Fibroblast of lung (primary cell): Measurements from ENCODE around the gene SELENOS. TPM values are rescaled to one million over a fixed set of nuclear protein-coding genes. Genes with fewer than 3 reads are reported as not detected.
"Not testable (repeated sequence)": the region's sequence is repeated elsewhere in the genome, so short reads cannot be mapped to it uniquely, and the experiment has no call there.

Experiments used
- DNase-seq, 2 donors: peaks; one replicate each; pipeline versions ENCODE4 v3.0.0 to v3.0.0-alpha.2; 2010; ENCODE audit warnings: low read depth in 2 of 2
- H2AFZ ChIP-seq: 2 replicates; pipeline ENCODE4 v1.5.1; 2012; ENCODE audit warnings: low read length, control low read depth, inconsistent platforms
- H3K27ac ChIP-seq: 2 replicates; pipeline ENCODE4 v1.5.1; 2011; ENCODE audit warnings: low read length, control low read depth; ENCODE audit not compliant: insufficient read depth
- H3K27me3 ChIP-seq: 2 replicates; pipeline ENCODE4 v1.5.1; 2011; ENCODE audit warnings: mild to moderate bottlenecking, low read length; ENCODE audit not compliant: control insufficient read depth, insufficient read depth
- H3K36me3 ChIP-seq: 2 replicates; pipeline ENCODE4 v1.5.1; 2011; ENCODE audit warnings: low read length; ENCODE audit not compliant: control insufficient read depth, insufficient read depth
- H3K4me1 ChIP-seq: 2 replicates; pipeline ENCODE4 v1.5.1; 2011; ENCODE audit warnings: low read length; ENCODE audit not compliant: control insufficient read depth, insufficient read depth; ENCODE audit errors: extremely low read depth
- H3K4me2 ChIP-seq: 2 replicates; pipeline ENCODE4 v1.5.1; 2011; ENCODE audit warnings: low read length, control low read depth; ENCODE audit not compliant: insufficient read depth; ENCODE audit errors: extremely low read depth
- H3K4me3 ChIP-seq, 4 experiments: fragments of 200-600 bp in 1 of 4; sonication (generic) in 1 of 4; replicated peaks in 1 of 4; 2 replicates each; pipeline ENCODE4 v1.5.1; 2011 to 2016; ENCODE audit warnings: low read length in 4 of 4, low read depth in 3 of 4, mild to moderate bottlenecking in 3 of 4, control low read depth in 2 of 4, inconsistent platforms in 1 of 4, mixed read lengths in 1 of 4; ENCODE audit not compliant: insufficient read depth in 1 of 4; ENCODE audit errors: control extremely low read depth in 1 of 4
- H3K79me2 ChIP-seq: 2 replicates; pipeline ENCODE4 v1.5.1; 2012; ENCODE audit warnings: mild to moderate bottlenecking, low read length, inconsistent platforms; ENCODE audit not compliant: control insufficient read depth, insufficient read depth
- H3K9ac ChIP-seq: 2 replicates; pipeline ENCODE4 v1.5.1; 2011; ENCODE audit warnings: mild to moderate bottlenecking, low read length, control low read depth; ENCODE audit not compliant: insufficient read depth
- H3K9me3 ChIP-seq: 2 replicates; pipeline ENCODE4 v1.5.1; 2012; ENCODE audit warnings: low read depth, low read length; ENCODE audit not compliant: control insufficient read depth, insufficient read depth
- H4K20me1 ChIP-seq: 2 replicates; pipeline ENCODE4 v1.5.1; 2011; ENCODE audit warnings: low read length; ENCODE audit not compliant: control insufficient read depth, insufficient read depth; ENCODE audit errors: extremely low read depth
- CTCF ChIP-seq, 2 donors: IDR thresholded peaks in 1 of 2; conservative IDR thresholded peaks in 1 of 2; 1 replicate in 1 of 2; 2 replicates in 1 of 2; pipeline ENCODE4 v1.5.1; 2011 to 2012; ENCODE audit warnings: low read length in 2 of 2, control low read depth in 1 of 2, inconsistent platforms in 1 of 2, low read depth in 1 of 2, mild to moderate bottlenecking in 1 of 2
- EZH2 ChIP-seq: IDR thresholded peaks from 2 replicates; pipeline ENCODE4 v1.5.1; 2012; ENCODE audit warnings: low read length, control low read depth, mild to moderate bottlenecking; ENCODE audit errors: missing control alignments
- polyA plus RNA-seq, 2 donors: library from polyadenylated mRNA; depleted of rRNA in 1 of 2; stranded (reverse) in 1 of 2; unstranded in 1 of 2; fragments of >200 nt; gene quantifications; 2 replicates each; pipeline ENCODE4 v1.2.1, GENCODE V29; 2011 to 2012; ENCODE audit warnings: missing spikeins in 1 of 2
- total RNA-seq: library from RNA; depleted of rRNA; stranded (reverse); fragments of >200 nt; gene quantifications from 2 replicates; pipeline ENCODE4 v1.2.1, GENCODE V29; 2014

The SELENOS gene
- total and polyA plus RNA-seq, 2 donors (not counting 1 experiment from before 2014, with no cell fraction given), result 66.2 to 130 TPM

GRCh38 chr15:101294731-101295606 lies 17.7 kb upstream of the SELENOS start, which contains the start of gene SNRPA1:
SNRPA1 (minus strand) TSS chr15:101295248; CDS start chr15:101295178, 70 bp downstream.
- H3K36me3 ChIP-seq, result peaks cover 2% of the 10 kb centered on the region
- H3K9me3 ChIP-seq, result no peaks in the 10 kb centered on the region
- H3K27ac ChIP-seq, result peak within 1 kb of the TSS; percentile 90
- no peaks in the 10 kb centered on the region for H4K20me1 ChIP-seq
- H3K4me3 ChIP-seq, result peak within 1 kb of the TSS; percentile 63 to 96 (median 94)
- H3K27me3 ChIP-seq, result no peaks in the 10 kb centered on the region
- peak within 1 kb of the TSS; percentile 96 for H3K4me2 ChIP-seq
- peak; percentile 95 to 96 for DNase-seq
- peak within 1 kb of the TSS; percentile 82 for H2AFZ ChIP-seq
- TF ChIP-seq EZH2 (no peak), CTCF (conservative IDR thresholded peaks at IDR 0.05 in 1 of 2, IDR thresholded peaks at IDR 0.05 in 1 of 2; ENCODE audit: low read depth in 1 of 2, low read length in 2 of 2) (no peak)
- peaks cover 4% of the 10 kb centered on the region for H3K4me1 ChIP-seq
- peaks cover 47% of the 10 kb centered on the region for H3K79me2 ChIP-seq
- H3K9ac ChIP-seq, result peak within 1 kb of the TSS; percentile 89

- H3K36me3 ChIP-seq, result peaks cover 2% of the 10 kb centered on the region
- H3K9ac ChIP-seq, result no peak overlapping the region
- peak overlapping the region; percentile 95 for H3K4me2 ChIP-seq
- H3K9me3 ChIP-seq, result no peaks in the 10 kb centered on the region
- H3K27ac ChIP-seq, result no peak overlapping the region
- DNase-seq, result no peak
- H3K4me3 ChIP-seq, result peak overlapping the region; percentile 63 to 96 (median 94)
- no peak overlapping the region for H2AFZ ChIP-seq
- peaks cover 4% of the 10 kb centered on the region for H3K4me1 ChIP-seq
- no peaks in the 10 kb centered on the region for H4K20me1 ChIP-seq
- no peak for TF ChIP-seq CTCF (conservative IDR thresholded peaks at IDR 0.05 in 1 of 2, IDR thresholded peaks at IDR 0.05 in 1 of 2; ENCODE audit: low read depth in 1 of 2, low read length in 2 of 2)
- no peak for TF ChIP-seq EZH2
- H3K79me2 ChIP-seq, result peaks cover 60% of the 10 kb centered on the region
- no peaks in the 10 kb centered on the region for H3K27me3 ChIP-seq
Measured at GRCh38 chr15:101293122-101293521, 15.8 kb upstream of the SELENOS start.

- Histone ChIP-seq H3K79me2 (peaks cover 58% of the 10 kb centered on the region), H3K27me3 (no peaks in the 10 kb centered on the region), H3K27ac (no peak overlapping the region), H3K9ac (no peak overlapping the region), H3K9me3 (no peaks in the 10 kb centered on the region), H3K36me3 (peaks cover 6% of the 10 kb centered on the region), H4K20me1 (no peaks in the 10 kb centered on the region), H2AFZ (no peak overlapping the region), H3K4me3 (no peak overlapping the region), H3K4me2 (no peak overlapping the region), H3K4me1 (peaks cover 4% of the 10 kb centered on the region)
- no peak for TF ChIP-seq EZH2
- peak; percentile 49 to 63 for TF ChIP-seq CTCF (conservative IDR thresholded peaks at IDR 0.05 in 1 of 2, IDR thresholded peaks at IDR 0.05 in 1 of 2; ENCODE audit: low read depth in 1 of 2, low read length in 2 of 2)
- DNase-seq, result peak in 1 of 2 donors; percentile 66
Measured at GRCh38 chr15:101288905-101289513, 11.7 kb upstream of the SELENOS start.

GRCh38 chr15:101287342-101287741 lies 10.1 kb upstream of the SELENOS start:
- H3K4me3 ChIP-seq, H3K36me3 ChIP-seq: not testable (repeated sequence)
- peaks cover 41% of the 10 kb centered on the region for H3K79me2 ChIP-seq

More at GRCh38 chr15:101287342-101287741, 10.1 kb upstream of the SELENOS start:
- H3K9ac ChIP-seq, H3K9me3 ChIP-seq, H4K20me1 ChIP-seq, H3K27me3 ChIP-seq, H2AFZ ChIP-seq, DNase-seq, H3K4me2 ChIP-seq, H3K4me1 ChIP-seq, H3K27ac ChIP-seq: not testable (repeated sequence)
